Stimulated activated CD4-positive, alpha-beta T cell treated with anti-CD3 and anti-CD28 coated beads, Interleukin-1b, Interleukin-23, amount 100 ng/mL, for 1 hour (primary cell): Measurements from ENCODE around the gene NDUFAF3.

Source experiments
- DNase-seq, 2 donors: peaks; one replicate each; pipeline ENCODE4 v3.0.0-alpha.2; 2020; ENCODE audit warnings: low read depth in 2 of 2

The NDUFAF3 gene

DNA sequence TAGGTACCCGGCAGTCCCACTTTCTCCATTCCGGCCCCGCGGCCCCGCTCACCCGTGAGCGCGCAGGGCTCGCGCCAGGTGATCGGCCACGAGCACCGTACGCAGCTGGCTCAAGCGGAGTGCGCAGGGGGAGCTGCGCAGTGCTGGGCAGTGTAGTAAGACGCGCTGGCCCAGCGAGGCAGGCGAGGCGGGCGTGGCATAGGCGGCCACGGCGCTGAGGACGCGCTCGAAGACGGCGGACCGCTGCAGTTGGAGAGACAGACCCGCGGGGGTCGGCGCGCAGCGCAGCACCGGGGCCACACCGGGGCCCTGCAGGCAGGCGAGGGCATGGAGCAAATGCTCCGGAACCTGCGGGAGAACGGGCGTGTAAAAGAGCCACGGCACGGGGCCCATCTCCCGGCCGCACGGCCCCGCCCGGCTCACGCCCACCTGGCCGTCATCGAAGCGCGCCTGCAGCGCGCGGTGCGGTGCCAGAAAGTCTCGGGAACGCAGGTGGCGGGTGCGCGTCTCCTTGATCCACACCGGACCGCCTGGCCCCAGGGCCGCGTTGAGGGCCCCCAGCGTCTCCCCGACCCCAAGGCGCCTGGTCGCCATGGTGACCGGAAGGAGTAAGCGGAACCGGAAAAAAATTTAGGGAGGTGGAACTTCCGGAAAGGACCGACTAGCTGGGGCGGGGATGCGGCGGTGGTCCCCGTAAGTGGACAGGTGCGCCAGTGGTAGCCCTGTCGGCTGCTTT, 3.8 kb upstream of the NDUFAF3 start, which contains the start of gene DALRD3:
TSS of gene DALRD3 (minus strand) at position 610 of the 736 bp plus-strand sequence. CDS start at position 594, 16 bp downstream.
- no peak for DNase-seq

DNA sequence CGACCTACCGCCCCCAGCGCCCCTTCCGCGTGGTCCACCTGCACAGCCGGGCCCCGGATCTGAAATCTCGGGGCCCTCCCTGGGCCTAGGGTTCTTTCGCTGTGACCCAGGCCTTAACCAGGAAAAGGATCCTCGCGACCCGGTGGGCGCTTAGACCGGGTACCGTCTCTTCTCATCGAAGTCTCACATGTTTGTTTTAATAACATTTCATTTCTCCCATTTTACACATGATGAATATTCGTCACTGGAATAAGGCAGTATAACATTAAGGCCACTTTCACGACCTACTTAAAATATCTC, 3.3 kb upstream of the NDUFAF3 start:
- DNase-seq, result no peak

DNA sequence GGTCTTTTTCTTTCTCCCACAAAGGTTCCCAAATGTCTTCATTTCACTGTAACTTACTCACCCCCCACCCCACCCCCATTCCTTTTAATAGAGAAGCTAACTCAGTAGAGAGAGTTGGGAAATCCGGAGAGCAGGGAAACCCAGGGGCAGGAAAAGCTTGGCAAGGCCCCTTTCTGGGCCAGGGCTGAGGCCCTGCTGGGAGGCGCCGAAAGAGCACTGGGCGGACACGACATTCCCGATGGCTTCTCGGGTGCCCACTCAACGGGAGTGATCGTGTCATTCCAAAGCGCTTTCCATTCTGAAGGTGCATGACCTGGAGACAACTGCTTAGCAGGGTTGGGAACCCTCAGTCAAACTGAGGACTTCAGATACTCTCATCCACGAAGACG, 2.0 kb upstream of the NDUFAF3 start:
- no peak for DNase-seq

DNA sequence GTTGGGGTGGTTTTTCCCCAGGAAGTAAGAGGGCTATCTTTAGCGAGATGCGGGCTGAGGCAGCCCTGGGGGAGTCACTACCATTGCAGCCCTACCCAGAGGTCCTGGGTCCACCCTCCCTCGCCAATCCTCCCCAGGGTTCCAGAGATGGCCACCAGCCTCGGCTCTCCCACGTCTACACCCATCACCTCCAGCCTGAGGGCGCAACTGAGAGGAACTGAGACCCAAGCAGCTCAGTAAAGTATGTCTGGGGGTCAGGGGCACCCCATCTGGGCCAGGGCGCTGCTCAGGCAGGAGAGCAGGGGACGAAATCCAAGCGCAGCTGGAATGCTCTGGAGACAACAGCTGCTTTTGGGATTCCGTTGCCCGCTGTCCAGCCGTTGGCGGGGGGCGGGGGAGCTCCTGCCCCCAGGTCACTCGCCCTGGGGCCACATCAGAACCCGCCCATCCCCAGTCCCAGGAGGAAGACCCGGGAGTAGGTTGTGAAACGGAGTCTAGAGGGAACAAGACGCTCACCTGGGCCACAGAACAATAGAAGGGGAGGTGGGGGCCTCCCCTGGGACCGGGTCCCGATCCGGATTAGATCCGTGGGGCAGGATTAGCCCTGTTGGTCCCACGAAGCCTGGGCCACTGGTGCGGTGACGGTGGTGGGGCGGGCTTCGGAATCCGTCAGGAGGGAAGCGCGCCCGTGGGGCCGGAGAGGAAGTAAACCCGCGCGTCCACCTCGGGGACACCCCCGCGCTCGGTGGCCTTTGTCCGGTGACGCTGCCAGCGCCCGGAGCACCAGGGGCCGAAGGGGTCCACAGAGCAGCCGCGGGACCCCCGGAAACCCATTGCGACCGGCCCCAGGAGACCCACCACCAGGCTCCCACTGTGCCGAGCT, 1.4 kb upstream of the NDUFAF3 start:
- no peak for DNase-seq

DNA sequence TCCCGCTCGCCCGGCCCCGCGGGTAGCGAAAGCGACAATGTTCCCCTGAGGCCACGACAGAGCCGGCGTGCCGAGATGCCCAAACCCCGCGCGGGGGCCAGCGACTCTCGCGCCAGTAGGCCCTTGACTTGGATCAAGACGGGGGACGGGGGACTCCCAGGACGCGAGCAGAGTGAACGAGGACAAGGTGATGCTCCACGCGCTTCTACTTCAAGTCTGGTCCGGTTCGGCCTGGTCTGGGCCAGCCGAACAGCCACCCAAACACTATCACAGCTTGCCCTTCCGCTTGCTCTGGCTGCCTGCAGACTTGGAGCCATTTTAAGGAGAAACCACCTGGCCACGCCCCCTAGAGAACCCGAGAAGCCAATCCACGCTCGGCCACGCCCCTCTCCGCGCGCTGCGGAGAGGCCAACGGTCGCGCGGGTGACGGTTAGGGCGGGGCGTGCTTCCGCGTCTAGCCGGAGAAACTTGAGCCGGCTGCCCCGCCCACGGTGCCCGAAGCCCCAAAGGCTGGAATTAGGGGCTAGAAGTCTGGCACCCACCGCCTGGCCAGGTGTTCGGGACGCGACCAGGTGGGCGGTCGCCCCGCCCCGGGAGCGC, 608 bp upstream of the NDUFAF3 start:
- DNase-seq, result peak; percentile 95 to 97

DNA sequence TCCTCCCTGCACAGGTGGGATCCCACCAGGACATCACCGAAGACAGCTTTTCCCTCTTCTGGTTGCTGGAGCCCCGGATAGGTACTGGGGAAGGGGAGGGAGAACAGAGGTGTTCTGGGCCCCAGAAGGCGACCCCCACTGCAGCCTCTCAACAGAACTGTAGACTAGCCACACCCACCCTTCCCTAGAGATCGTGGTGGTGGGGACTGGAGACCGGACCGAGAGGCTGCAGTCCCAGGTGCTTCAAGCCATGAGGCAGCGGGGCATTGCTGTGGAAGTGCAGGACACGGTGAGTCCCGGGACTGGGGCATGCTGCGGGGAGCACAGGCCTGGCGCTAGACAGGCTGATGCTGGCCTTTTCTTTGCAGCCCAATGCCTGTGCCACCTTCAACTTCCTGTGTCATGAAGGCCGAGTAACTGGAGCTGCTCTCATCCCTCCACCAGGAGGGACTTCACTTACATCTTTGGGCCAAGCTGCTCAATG, 809 bp downstream of the NDUFAF3 start:
- DNase-seq, result no peak

DNA sequence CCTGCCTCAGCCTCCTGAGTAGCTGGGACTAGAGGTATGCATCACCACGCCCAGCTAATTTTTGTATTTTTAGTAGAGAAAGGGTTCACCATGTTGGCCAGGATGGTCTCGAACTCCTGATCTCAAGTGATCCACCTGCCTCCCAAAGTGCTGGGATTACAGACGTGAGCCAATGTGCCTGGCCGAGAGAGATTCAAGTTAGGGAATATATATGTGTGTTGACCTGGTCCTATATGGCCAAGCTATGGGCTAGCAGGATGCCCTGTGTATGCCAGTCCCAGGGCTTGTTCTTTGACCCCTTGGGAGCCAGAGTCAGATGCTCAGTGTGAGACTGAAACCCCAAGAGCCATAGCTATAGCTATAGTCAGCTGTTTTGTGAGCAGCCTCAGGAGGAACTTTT, 1.9 kb downstream of the NDUFAF3 start:
- no peak for DNase-seq

DNA sequence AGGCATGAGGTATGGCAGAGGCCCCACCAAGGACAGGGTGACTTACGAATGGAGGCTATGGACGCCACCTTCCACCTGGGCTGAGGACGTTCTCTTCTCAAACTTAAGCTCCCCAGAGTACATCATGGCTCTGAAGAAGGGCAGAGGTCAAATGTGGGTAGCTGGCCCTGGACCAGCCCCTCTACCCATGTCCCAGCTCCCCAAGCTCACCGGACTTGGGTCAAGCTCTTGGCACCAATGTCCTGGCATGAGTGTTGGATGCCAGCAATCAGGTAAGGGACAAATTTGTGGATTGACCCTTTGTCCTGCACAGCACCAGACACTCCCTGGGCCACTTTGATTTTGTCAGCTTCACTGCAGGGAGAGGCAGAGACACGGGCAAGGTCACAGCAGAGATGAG, 2.5 kb downstream of the NDUFAF3 start:
- no peak for DNase-seq

DNA sequence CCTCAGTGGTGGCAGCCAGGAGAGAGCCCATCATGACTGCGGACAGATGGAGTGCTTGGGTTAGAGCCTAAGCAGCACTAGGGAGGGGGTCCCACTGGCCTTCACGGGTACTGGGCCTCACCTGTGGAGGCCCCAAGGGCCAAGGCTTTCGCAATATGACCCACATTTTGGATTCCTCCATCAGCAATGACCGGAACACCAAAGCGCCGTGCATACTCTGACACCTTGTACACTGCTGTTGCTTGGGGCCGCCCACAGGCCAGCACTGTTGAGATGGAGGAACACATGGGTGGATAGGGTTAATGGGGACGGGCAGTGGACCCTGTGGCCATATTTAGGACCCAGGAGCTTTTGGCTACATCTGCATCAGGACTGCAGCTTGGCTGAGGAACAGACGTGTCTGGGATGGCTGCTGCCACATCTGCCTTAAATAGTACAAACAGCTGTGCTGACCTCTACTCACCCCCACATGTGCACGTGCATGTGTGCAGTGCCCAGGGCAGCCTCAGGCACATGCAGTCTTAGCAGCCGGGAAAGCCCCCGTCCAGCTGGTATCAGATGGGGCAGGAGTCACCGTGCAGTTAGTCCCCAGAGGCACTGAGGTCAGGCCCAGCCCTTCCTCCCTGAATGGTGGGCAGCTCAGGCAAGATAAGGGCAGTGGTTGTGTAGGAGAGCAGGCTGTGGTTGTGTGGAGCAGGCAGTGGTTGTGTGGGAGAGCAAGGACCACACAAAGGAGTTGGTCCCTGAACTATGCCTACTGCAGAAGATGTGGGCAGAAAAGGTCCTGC, 3.3 kb downstream of the NDUFAF3 start:
- DNase-seq, result no peak

DNA sequence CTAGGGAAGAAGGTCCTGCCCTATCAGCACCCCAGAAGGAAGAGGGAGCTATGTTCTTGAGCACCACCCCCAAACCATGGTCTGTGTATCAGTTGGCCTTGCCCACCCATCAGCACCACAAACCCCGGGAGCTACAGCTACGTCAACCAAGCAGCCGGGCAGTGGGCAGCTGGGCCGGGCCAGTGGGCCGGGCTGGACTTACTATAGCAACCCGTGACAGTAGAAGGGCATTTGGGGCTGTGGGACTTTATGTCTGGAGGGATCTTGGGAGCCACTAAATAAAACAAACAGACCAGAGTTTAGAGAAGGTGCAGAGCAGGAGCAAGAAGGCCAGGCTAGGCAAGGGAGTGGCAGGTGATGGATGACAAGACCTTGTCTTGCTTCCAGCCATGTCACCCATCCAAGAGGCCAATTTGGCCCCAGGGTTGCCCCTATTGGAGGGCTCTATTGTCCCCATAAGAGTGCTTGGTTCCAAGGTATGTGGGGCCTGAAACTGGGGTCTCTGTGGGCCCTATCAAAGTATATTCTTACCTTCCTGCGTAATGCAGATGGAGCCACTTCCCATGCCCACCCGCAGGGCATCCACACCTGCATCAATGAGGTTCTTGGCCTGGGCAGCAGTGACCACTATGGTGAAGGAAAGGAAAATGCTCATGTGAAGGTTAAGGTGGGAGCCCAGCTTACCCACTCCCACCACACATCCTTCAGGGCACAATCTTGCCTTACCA, 4.0 kb downstream of the NDUFAF3 start:
- no peak for DNase-seq

DNA sequence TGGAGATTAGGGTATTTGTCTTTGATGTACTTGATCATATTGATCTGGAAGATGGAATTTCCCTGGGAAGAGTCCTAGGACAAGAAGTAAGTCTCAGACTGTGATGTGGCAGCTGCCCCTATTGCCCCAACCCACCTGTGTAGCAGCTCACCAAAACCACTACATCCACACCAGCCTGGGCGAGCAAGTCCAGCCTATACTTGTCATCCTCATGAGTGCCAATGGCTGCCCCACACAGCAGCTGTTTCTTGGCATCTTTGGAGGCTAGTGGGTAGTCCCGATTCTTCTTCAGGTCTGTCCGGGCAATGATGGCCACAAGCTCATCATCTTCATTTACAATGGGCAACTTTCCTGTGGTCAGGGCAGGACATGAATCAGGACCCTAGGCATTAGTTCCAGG, 4.6 kb downstream of the NDUFAF3 start:
- DNase-seq, result no peak

DNA sequence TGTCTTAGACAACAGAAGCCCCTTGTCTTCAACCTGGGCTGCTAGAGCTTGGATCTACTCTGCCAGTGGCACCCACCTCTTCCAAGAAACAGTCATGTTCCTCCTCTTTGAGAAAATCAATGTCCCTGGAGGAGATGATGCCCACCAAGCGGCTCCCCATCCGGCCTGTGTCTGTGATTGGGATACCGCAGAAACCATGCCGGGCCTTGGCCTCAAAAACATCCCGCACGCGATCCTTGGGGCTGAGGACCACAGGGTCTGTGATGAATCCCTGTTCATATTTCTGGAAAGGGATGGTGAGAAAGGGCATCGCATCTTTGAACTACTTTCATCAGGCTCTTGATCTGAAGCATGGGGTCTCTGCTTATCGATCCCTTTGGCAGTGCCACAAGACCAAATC, 5.7 kb downstream of the NDUFAF3 start:
- DNase-seq, result no peak

DNA sequence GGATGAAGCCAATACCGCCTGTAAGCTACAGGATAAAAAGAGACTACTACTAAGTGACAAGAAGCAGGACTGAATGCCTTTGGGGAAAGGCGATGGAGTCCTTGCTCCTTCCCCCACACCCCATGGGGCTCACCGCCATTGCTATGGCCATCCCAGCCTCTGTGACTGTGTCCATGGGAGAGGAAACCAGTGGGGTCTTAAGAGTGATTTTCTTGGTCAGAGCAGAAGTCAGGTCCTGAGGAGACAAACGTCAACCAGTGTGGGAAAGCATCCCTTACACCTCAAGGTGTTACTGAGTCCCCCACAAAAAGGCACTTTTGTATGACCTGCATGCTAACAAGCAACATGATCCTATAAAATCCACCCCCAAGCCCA, 6.4 kb downstream of the NDUFAF3 start:
- no peak for DNase-seq

DNA sequence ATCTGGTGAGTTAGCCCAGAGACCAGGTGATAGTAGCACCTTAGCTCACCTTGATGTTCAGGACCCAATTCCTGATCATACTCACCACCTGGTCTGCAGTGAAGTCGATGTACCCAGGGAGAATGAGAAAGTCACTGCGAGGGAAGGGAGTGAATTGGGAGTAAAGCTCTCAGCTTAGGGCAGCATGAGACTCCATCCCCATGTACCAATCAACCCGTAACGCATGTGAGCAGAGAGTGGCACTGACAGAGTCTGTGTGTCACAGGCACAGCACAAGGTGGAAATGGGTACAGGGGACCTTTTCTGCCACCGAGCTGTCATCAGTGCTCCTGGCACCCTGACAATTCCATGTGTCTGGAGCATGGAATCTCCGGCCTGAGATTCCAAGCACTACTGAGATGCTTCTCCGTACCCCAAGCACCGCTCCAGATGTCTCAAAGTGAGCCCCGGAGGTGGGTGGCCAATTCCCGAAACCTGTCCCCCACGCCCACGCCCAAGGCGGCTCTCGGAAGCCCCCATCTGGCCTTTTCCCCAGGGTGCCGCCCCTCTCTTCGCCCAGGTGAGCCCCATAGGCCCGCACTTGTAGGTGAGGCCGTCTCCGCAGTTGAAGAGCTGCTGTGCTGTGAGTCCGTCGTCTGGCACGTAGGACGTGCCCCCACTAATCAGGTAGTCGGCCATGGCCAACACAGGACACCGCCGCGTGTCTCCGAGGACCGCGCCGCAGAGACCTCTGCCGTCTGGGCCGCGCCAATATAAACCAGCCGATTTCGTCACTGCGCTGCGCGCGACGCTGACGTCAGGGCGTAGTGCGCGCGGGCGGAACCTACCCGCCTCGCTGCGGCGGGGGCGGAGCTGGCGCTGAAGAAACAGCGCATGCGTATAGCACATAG, 7.0 kb downstream of the NDUFAF3 start, which contains the start of gene IMPDH2:
TSS of gene IMPDH2 (minus strand) at position 726 of the 890 bp plus-strand sequence. CDS start at position 678, 48 bp downstream.
- DNase-seq, result peak; percentile 84 to 90

DNA sequence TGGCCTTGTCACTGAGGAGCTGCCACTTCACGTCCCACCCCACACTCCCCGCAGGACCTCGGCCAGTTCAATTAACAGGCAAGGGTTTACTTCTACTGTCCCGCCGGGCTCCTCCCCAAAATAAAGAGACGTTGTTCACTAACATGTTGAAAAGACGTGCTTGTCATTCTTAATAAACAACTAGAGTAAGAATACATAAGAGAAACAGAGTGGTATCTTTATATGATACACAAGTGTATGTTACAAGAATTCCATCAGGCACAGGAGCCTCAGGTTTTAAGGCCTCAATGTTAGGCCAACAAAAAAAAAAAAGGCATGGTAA, 7.6 kb downstream of the NDUFAF3 start:
- no peak for DNase-seq

DNA sequence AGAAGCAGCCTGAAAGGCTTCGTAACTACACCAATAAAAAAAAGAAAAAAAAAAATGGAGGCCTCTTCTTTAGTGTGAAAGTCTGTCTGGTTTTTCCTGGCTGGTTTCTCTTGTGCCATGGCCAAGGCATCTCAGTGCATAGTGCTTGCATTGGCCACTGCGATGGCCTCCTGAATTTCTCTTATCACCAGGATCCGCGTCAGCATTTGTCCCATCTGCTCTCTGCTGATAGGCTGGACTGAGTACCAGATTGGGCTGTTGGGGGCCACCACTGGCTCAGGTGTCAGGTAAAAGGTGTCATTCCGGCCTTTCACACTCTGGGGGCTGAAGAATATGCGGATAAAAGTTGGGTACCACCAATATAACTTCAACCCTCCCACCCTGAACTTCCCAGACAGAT, 8.4 kb downstream of the NDUFAF3 start:
- no peak for DNase-seq

DNA sequence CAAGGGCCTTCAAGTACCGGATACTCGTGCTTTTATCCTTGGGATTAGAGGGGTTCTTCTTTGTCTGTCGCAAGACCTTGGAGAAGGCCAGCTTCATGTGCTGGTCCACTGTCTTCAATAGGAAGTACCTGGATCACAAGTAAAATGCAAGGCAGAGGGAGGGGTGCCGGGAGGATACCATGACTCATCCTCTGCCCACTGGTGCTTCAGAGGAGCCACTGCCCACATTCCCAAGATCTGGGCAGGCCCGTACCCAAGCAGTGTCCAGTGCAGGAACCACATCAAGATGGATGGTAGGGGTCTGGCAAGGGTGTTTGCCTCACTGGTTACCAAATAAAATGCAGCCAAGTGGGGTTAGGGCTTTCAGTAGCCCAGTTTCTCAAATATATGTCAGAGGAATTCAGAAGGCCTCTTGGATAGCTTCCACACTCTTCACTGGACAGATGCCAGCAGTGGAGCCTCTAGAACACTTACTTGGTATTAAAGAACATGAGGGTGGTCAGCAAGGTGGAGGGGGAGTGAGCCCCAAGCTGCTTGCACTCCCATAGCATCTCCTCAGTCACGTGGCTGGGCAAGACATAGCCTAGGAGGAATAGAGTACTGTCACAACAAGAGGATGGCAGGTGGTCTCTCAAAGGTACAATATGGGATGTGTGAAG, 10.9 kb downstream of the NDUFAF3 start:
- DNase-seq, result no peak

DNA sequence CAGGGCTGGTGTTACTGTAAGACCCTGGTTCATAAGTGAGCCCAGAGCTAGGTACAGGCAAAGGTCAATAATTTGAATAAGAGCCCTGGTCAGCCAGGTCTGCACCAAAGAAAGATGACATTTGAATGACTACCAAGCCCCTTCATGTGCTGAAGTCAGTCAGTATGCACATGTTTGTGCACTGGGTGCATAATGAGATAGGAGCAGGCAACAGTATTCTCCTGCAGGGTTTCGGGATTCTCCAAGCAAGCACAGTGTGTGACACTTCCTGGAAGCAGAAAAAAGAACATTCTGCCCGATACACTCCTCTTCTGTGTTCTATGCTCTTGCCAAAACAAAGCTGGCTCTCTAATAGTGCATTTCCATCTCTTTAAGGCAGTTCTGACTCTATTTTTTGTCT, 12.7 kb downstream of the NDUFAF3 start:
- no peak for DNase-seq

DNA sequence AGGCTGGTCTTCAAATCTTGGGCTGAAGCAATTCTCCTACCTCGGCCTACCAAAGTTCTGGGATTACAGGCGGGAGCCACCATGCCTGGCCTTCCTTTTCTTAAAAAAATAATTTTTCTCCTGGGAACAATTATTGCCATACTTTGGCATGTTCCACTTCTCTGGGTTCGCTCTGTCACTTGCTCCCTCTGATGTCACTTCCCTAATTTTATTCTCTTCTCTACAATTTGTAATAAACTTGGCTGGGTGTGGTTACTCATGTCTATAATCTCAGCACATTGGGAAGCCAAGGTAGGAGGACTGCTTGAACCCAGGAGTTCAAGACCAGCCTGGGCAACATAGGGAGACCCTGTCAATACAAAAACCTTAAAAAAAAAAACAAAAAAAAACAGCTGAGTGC, 13.4 kb downstream of the NDUFAF3 start:
- DNase-seq, result no peak

DNA sequence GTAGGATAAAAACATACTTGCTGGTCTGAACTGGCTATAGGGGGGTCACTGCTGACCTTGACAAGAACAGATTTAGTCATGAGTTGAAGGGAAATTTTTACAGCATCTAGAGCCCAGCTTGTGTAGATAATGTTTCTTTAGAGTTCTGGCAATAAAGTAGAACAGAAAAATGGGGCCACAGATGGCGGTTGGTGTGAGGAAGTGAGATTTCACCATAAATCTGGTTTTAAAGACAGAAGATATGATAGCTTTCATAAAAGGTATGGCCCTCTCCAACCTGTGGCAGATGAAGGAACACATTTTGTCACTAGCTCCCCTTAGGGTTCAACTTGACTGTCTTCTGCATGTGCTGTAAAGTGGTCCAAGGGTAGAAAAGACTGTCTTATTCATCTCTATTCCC, 31.6 kb downstream of the NDUFAF3 start:
- DNase-seq, result no peak
